Measurements from ENCODE around the gene COBL. TPM values are rescaled to one million over a fixed set of nuclear protein-coding genes. Genes with fewer than 3 reads are reported as not detected.

Gene COBL
- total and polyA plus RNA-seq, 2 experiments from 2014 or later: 0.07 to 0.69 TPM

- no peak for TF ChIP-seq CTCF (IDR thresholded peaks at IDR 0.05; ENCODE audit: low read depth, low read length)
- no peaks in the 10 kb centered on the region for H3K36me3 ChIP-seq
- no peaks in the 10 kb centered on the region for H3K4me1 ChIP-seq (ENCODE audit: low read depth)
These were observed 243.4 kb downstream of the COBL start for GRCh38 chr7:51073171-51073570.

GRCh38 chr7:51072281-51072680 lies 244.3 kb downstream of the COBL start:
- no peak for DNase-seq (ENCODE audit: low read depth in 1 of 2, low spot score in 1 of 2)
- Histone ChIP-seq H3K27ac (no peak overlapping the region), H3K4me3 (no peak overlapping the region), H3K9me3 (ENCODE audit: low read depth) (no peaks in the 10 kb centered on the region), H3K27me3 (no peaks in the 10 kb centered on the region), H3K36me3 (no peaks in the 10 kb centered on the region), H3K4me1 (ENCODE audit: low read depth) (no peaks in the 10 kb centered on the region)
- no peak for TF ChIP-seq CTCF (IDR thresholded peaks at IDR 0.05; ENCODE audit: low read depth, low read length)

More at GRCh38 chr7:51073171-51073570, 243.4 kb downstream of the COBL start:
- Histone ChIP-seq H3K27ac (no peak overlapping the region), H3K9me3 (ENCODE audit: low read depth) (no peaks in the 10 kb centered on the region), H3K4me3 (no peak overlapping the region), H3K27me3 (no peaks in the 10 kb centered on the region)
- DNase-seq (ENCODE audit: low read depth in 1 of 2, low spot score in 1 of 2): no peak

- H3K4me3 ChIP-seq: no peak overlapping the region
- TF ChIP-seq CTCF (IDR thresholded peaks at IDR 0.05; ENCODE audit: low read depth, low read length): no peak
- DNase-seq (ENCODE audit: low read depth in 1 of 2, low spot score in 1 of 2): no peak
- H3K27me3 ChIP-seq: no peaks in the 10 kb centered on the region
- no peaks in the 10 kb centered on the region for H3K9me3 ChIP-seq (ENCODE audit: low read depth)
- no peaks in the 10 kb centered on the region for H3K4me1 ChIP-seq (ENCODE audit: low read depth)
- H3K36me3 ChIP-seq: no peaks in the 10 kb centered on the region
- H3K27ac ChIP-seq: no peak overlapping the region
These were observed 245.2 kb downstream of the COBL start for GRCh38 chr7:51071427-51071826.

- H3K27ac ChIP-seq: no peak overlapping the region
- no peak overlapping the region for H3K4me3 ChIP-seq
- no peaks in the 10 kb centered on the region for H3K4me1 ChIP-seq (ENCODE audit: low read depth)
- TF ChIP-seq CTCF (IDR thresholded peaks at IDR 0.05; ENCODE audit: low read depth, low read length): no peak
- no peaks in the 10 kb centered on the region for H3K36me3 ChIP-seq
- no peaks in the 10 kb centered on the region for H3K27me3 ChIP-seq
- no peaks in the 10 kb centered on the region for H3K9me3 ChIP-seq (ENCODE audit: low read depth)
- DNase-seq (ENCODE audit: low read depth in 1 of 2, low spot score in 1 of 2): no peak
These were observed 246.5 kb downstream of the COBL start for GRCh38 chr7:51070151-51070550.

GRCh38 chr7:51069411-51070083 lies 247.1 kb downstream of the COBL start:
- Histone ChIP-seq H3K27me3 (no peaks in the 10 kb centered on the region), H3K27ac (no peak overlapping the region)

More at GRCh38 chr7:51069411-51070083, 247.1 kb downstream of the COBL start:
- TF ChIP-seq CTCF (IDR thresholded peaks at IDR 0.05; ENCODE audit: low read depth, low read length): no peak
- Histone ChIP-seq H3K36me3 (no peaks in the 10 kb centered on the region), H3K4me1 (ENCODE audit: low read depth) (no peaks in the 10 kb centered on the region), H3K4me3 (no peak overlapping the region), H3K9me3 (ENCODE audit: low read depth) (no peaks in the 10 kb centered on the region)
- DNase-seq (ENCODE audit: low read depth in 1 of 2, low spot score in 1 of 2): no peak
